Glutamatergic neuron (in vitro differentiated cells): ENCODE results near the gene PRKCE. TPM values are rescaled to one million over a fixed set of nuclear protein-coding genes. Genes with fewer than 3 reads are reported as not detected.

Experiments used
- DNase-seq: peaks from one replicate; pipeline ENCODE4 v3.0.0; 2022
- H3K27ac Mint-ChIP-seq: one replicate; pipeline ENCODE4 v1.8.0; 2020; ENCODE audit warnings: mild to moderate bottlenecking, mixed read lengths, inconsistent platforms; ENCODE audit not compliant: unreplicated experiment
- H3K27me3 Mint-ChIP-seq: one replicate; pipeline ENCODE4 v1.8.0; 2020; ENCODE audit warnings: mild to moderate bottlenecking, moderate library complexity, mixed read lengths, inconsistent platforms; ENCODE audit not compliant: unreplicated experiment
- H3K36me3 Mint-ChIP-seq: one replicate; pipeline ENCODE4 v1.8.0; 2020; ENCODE audit warnings: mild to moderate bottlenecking, mixed read lengths, inconsistent platforms; ENCODE audit not compliant: unreplicated experiment
- H3K4me1 Mint-ChIP-seq: one replicate; pipeline ENCODE4 v1.8.0; 2020; ENCODE audit warnings: mild to moderate bottlenecking, low read depth, mixed read lengths, inconsistent platforms; ENCODE audit not compliant: unreplicated experiment
- H3K4me3 Mint-ChIP-seq: one replicate; pipeline ENCODE4 v1.8.0; 2020; ENCODE audit warnings: mild to moderate bottlenecking, mixed read lengths, inconsistent platforms; ENCODE audit not compliant: unreplicated experiment
- H3K9me3 Mint-ChIP-seq: one replicate; pipeline ENCODE4 v1.8.0; 2020; ENCODE audit warnings: mild to moderate bottlenecking, moderate library complexity, mixed read lengths, inconsistent platforms; ENCODE audit not compliant: unreplicated experiment
- total RNA-seq: library from RNA; stranded (reverse); fragmentation: NEBNext Ultra II Directional; extraction: Animal tissue kit (Norgen Biotek cat#: 25700); gene quantifications from one replicate; pipeline ENCODE4 v1.2.1, GENCODE V29; 2021; ENCODE audit not compliant: unreplicated experiment
- TF ChIP-seq, protein P1 (sequence below): fragments of 200-600 bp; sonication (generic); IDR thresholded peaks from one replicate; pipeline ENCODE4 v1.5.0; 2021; ENCODE audit not compliant: partially characterized antibody, unreplicated experiment

The PRKCE gene
- total RNA-seq, 1 donor from 2014 or later, result 74.8 TPM

DNA sequence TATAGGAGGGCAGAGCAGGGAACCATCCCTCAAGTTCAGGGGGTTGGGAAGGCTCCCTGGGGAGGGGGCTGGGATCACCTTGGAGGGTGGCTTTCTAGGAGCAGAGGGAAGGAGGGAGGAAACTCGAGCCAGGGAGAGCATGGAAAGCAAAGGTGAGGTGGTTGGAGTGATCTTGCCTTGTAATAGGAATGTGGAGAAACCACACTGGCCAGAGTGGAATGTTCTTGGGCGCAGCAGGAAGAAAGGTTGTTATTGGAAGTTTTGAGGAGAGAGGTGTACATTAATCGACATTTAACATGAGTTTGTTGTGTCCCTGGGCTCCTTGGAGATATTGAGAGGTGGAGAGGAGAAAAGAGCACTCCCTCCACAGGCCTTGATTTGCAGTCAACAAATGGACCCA lies 272.2 kb downstream of the PRKCE start:
- Mint-ChIP-seq H3K9me3 (peaks cover 9% of the 10 kb centered on the region), H3K36me3 (no peaks in the 10 kb centered on the region), H3K27ac (no peak overlapping the region), H3K27me3 (peaks cover 4% of the 10 kb centered on the region), H3K4me1 (peaks cover 3% of the 10 kb centered on the region), H3K4me3 (no peak overlapping the region)
- TF ChIP-seq, protein P1, sequence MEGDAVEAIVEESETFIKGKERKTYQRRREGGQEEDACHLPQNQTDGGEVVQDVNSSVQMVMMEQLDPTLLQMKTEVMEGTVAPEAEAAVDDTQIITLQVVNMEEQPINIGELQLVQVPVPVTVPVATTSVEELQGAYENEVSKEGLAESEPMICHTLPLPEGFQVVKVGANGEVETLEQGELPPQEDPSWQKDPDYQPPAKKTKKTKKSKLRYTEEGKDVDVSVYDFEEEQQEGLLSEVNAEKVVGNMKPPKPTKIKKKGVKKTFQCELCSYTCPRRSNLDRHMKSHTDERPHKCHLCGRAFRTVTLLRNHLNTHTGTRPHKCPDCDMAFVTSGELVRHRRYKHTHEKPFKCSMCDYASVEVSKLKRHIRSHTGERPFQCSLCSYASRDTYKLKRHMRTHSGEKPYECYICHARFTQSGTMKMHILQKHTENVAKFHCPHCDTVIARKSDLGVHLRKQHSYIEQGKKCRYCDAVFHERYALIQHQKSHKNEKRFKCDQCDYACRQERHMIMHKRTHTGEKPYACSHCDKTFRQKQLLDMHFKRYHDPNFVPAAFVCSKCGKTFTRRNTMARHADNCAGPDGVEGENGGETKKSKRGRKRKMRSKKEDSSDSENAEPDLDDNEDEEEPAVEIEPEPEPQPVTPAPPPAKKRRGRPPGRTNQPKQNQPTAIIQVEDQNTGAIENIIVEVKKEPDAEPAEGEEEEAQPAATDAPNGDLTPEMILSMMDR, result no peak
- DNase-seq, result no peak

DNA sequence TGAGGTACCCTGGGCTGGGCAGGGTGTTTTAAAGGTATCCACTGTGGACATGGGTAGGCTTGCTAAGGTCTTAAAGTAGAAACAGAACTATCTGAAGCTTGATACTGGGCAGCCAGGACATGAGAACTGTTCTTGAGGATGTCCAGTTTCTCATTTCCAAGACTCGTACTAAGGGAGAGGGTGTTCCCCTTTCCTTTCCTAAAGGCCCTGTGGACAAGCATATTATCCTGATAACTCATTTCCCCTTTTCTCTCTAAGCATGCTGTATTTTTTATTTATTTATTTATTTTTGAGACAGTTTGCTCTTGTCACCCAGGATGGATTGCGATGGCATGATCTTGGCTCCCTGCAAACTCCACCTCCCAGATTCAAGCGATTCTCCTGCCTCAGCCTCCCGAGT lies 273.6 kb downstream of the PRKCE start:
- H3K27me3 Mint-ChIP-seq, result peaks cover 2% of the 10 kb centered on the region
- no peak overlapping the region for H3K27ac Mint-ChIP-seq
- peaks cover 7% of the 10 kb centered on the region for H3K4me1 Mint-ChIP-seq
- H3K9me3 Mint-ChIP-seq, result peaks cover 3% of the 10 kb centered on the region
- H3K36me3 Mint-ChIP-seq, result no peaks in the 10 kb centered on the region
- no peak for DNase-seq
- TF ChIP-seq, protein P1, result no peak
- no peak overlapping the region for H3K4me3 Mint-ChIP-seq

DNA sequence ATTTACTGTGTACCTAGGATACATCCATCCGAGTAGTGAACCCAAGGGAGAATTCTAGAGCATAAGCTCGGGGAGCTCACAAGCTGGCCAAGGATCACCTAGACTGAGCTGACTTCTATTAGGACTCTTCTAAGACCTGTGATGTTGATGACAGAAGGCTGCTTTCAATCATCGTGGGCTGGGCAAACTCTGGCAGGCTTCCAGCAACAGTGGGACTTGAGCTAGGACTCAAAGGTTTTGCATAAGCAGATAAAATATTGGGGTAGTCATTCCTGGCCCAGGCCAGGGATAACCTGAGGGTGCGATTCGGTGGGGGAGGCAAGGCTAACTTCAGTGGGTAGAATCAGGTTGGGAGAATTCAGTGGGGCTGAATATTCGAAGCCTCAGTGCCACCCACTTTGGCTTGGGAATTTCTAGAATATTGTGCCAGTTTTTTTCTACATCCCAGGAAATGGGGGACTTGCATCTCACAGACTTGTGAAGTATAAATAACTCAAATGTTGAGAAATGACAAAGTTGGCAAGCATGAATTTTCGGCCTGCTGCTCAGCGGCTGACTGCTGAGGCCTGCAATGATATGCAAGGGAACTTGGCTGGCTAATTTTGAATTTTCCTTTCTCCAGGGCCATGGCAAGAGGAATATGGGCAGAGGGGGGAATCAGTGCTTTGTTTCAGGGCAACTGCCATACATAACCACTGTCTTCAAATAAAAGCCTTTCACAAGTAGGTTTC lies 274.3 kb downstream of the PRKCE start:
- peaks cover 2% of the 10 kb centered on the region for H3K27me3 Mint-ChIP-seq
- DNase-seq, result no peak
- H3K36me3 Mint-ChIP-seq, result no peaks in the 10 kb centered on the region
- H3K9me3 Mint-ChIP-seq, result peaks cover 3% of the 10 kb centered on the region
- H3K4me3 Mint-ChIP-seq, result no peak overlapping the region
- H3K4me1 Mint-ChIP-seq, result peaks cover 7% of the 10 kb centered on the region
- no peak overlapping the region for H3K27ac Mint-ChIP-seq
- TF ChIP-seq, protein P1, result no peak

DNA sequence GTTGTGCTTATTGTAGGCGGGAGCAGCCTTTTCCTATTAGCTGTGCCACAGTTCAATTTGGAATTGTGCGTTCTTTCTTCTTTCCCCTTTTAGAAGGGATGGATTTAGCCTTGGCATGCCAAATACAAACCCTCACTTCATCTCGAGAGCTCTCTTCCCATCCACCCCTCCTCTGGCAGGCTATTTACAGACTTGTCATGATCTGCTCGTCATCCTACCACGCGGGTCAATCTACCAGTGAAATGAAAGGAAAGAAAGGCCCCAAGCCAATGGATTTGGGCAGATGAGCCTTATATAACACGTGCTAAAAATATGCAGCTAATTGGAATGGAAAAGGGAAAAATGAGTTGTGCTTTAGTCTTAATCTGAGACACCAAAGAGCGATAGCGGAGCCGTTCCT lies 277.5 kb downstream of the PRKCE start:
- no peak for DNase-seq
- Mint-ChIP-seq H3K9me3 (peaks cover 3% of the 10 kb centered on the region), H3K4me3 (no peak overlapping the region), H3K27ac (no peak overlapping the region), H3K4me1 (peaks cover 5% of the 10 kb centered on the region), H3K27me3 (no peaks in the 10 kb centered on the region), H3K36me3 (no peaks in the 10 kb centered on the region)
- TF ChIP-seq, protein P1, result no peak

DNA sequence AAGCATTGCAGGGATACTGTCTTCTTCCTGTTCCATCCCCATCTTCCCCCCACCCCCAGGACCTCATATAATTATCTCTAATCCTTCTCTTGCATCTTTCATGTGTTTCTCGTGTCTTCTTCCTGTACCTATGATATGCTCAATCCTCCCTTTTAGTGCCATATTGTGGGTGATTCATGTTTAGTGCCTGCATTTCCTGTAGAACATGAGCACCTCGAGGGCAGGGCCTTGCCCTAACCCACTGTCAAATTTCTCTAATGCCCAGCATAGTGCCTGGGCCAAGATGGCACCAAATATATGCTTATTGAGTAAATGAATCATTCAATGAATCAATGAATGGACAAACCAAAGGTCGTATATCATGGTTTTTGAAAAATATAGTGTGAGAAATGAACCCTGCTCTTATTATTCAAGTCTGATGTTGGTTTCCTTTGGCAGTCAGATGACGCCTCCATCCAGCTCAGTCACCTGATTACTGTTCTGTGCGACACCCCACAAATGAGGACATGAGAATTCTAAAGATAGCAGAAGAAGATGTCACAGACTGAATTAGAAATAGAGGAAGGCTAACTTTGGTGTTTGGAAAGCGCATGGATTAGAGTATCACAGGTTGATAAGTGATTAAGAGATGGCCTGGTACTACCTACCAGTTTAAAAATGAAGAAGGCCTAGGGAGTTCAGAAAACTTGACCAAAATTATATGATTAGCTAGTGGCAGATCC lies 278.4 kb downstream of the PRKCE start:
- no peak for DNase-seq
- peaks cover 5% of the 10 kb centered on the region for H3K4me1 Mint-ChIP-seq

More for the DNA sequence above, 278.4 kb downstream of the PRKCE start:
- H3K36me3 Mint-ChIP-seq, result no peaks in the 10 kb centered on the region
- no peak overlapping the region for H3K27ac Mint-ChIP-seq
- H3K9me3 Mint-ChIP-seq, result no peaks in the 10 kb centered on the region
- H3K4me3 Mint-ChIP-seq, result no peak overlapping the region
- TF ChIP-seq, protein P1, result no peak
- H3K27me3 Mint-ChIP-seq, result no peaks in the 10 kb centered on the region
